HG03280 (cell line): ENCODE results near the gene ASMTL.
"Not testable (repeated sequence)": the region's sequence is repeated elsewhere in the genome, so short reads cannot be mapped to it uniquely, and the experiment has no call there.

Experiments used
- ATAC-seq: cut with Tn5 transposase; IDR thresholded peaks from one replicate; pipeline ENCODE4 v1.9.1; 2021; ENCODE audit warnings: mild to moderate bottlenecking, moderate library complexity; ENCODE audit not compliant: unreplicated experiment

The ASMTL gene

DNA sequence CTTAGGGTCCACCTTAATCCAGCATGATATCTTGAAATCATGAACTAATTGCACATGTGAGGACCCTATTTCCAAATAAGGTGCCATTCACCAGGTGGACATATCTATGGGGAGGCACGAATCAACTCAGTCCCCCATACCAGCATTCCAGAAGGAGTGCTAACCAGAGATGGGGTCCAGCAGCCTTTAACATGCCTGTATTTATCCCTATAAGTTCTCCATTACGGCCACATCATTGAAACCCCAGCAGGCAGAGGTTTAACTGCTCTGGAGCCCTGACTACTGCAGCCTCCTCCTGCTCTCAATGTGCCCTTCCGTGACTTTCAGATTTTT lies 3.2 kb upstream of the ASMTL start:
- ATAC-seq = no peak

DNA sequence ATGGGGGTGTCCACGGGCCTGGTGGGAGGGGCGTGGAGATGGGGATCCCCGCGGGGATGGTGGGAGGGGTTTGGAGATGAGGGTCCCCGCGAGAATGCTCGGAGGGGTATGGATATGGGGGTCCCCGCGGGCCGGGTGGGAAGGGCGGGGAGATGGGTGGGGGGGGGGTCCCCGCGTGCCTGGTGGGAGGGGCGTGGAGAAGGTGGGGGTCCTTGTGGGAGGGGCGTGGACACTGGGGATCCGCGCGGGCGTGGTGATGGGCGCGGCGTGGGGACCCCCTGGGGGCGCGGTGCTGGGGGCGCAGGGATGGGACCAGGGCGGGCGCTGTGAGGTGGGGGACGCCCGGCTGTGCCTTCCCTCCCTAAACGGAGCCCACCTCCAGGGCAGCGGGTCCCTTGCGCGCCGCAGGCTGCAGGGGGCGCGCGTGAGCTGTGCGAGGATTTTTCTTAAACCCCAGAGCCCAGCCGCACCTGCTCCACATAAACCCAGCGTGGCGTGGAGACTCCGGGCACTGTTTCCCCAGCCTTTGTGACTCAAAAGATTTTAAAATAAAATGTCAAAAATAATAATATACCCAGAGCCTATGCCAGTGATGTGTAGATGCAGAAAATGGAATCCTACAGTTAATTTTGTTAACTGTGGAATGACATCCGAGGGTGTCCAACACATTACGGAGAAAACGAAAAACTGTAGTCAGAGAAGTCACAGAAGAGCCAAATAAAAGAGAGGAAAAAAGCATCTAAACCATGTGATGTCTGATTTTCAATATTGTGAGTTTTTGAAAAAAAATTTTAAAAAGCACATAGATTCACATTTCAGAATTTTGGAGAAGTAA lies 1.5 kb upstream of the ASMTL start:
- peak; percentile 35 for ATAC-seq

GRCh38 chrX:1453395-1453783 lies 680 bp upstream of the ASMTL start:
- ATAC-seq = peak; percentile 9

- no peak for ATAC-seq
Observed at GRCh38 chrX:1451661-1452515, 821 bp downstream of the ASMTL start.

DNA sequence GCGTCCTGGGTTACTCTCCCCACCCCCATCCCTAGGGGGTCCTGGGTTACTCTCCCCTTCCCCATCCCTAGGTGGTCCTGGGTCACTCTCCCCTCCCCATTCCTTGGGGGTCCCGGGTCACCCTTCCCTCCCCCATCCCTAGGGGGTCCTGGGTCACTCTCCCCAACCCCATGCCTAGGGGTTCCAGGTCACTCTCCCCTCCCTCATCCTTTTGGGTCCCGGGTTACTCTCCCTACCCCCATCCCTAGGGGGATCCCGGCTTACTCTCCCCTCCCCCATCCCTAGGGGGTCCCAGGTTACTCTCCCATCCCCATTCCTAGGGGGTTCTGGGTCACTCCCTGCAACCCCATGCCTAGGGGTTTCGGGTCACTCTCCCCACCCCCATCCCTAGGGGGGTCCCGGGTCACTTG lies 1.5 kb downstream of the ASMTL start:
- ATAC-seq = no peak

GRCh38 chrX:1450361-1451161 lies 2.1 kb downstream of the ASMTL start:
- no peak for ATAC-seq

DNA sequence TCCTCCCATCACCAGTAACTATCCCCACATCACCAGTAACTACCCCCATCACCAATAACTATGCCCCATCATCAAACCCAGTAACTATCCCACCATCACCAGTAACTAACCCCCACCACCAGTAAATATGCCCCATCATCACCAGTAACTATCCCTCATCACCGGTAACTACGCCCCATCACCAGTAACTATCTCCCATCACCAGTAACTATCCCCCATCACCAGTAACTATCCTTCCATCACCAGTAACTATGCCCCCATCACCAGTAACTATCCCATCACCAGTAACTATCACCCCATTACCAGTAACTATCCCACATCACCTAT lies 2.9 kb downstream of the ASMTL start:
- ATAC-seq = no peak

GRCh38 chrX:1449036-1449822 lies 3.5 kb downstream of the ASMTL start:
- no peak for ATAC-seq

DNA sequence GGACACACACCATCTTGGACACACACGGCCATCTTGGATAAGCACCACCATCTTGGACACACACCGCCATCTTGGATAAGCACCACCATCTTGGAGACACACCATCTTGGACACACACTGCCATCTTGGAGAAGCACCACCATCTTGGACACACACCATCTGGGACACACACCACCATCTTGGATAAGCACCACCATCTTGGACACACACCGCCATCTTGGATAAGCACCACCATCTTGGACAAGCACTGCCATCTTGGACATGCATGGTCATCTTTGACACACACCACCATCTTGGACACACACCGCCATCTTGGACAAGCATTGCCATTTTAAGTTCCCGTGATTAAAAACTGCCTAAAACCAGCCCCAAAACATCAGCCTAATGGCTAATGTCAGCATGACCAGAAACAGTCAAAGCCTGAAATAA lies 4.1 kb downstream of the ASMTL start:
- ATAC-seq = not testable (repeated sequence)

DNA sequence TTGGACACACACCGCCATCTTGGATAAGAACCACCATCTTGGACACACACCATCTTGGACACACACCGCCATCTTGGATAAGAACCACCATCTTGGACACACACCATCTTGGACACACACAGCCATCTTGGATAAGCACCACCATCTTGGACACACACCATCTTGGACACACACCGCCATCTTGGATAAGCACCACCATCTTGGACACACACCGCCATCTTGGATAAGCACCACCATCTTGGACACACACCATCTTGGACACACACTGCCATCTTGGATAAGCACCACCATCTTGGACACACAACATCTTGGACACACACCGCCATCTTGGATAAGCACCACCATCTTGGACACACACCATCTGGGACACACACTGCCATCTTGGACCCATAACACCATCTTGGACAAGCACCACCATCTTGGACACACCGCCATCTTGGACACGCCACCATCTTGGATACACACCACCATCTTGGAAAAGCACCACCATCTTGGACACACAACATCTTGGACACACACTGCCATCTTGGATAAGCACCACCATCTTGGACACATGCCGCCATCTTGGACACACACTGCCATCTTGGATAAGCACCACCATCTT lies 4.6 kb downstream of the ASMTL start:
- not testable (repeated sequence) for ATAC-seq

DNA sequence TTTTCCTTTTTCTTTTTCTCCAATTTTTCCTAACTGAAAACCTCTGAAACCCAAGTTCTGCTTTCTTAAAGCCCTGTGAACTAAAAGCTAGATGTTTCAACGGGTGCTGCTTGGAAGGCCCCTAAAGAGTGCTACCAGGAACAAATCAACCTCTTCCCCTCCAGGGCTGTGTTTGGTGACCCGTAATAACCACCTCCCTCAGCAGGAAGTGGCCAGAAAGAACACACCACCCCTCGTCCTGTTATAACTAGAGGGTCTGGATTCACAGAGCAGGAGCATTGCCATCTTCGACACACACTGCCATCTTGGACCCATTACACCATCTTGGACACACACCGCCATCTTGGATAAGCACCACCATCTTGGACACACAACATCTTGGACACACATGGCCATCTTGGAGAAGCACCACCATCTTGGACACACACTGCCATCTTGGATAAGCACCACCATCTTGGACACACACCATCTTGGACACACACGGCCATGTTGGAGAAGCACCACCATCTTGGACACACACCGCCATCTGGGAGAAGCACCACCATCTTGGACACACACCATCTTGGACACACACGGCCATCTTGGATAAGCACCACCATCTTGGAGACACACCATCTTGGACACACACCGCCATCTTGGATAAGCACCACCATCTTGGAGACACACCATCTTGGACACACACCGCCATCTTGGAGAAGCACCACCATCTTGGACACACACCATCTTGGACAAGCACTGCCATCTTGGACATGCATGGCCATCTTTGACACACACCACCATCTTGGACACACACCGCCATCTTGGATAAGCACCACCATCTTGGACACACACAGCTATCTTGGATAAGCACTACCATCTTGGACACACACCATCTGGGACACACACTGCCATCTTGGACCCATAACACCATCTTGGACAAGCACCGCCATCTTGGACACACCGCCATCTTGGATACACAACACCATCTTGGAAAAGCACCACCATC lies 5.4 kb downstream of the ASMTL start:
- ATAC-seq = not testable (repeated sequence)

GRCh38 chrX:1444561-1445500 lies 7.9 kb downstream of the ASMTL start:
- no peak for ATAC-seq

DNA sequence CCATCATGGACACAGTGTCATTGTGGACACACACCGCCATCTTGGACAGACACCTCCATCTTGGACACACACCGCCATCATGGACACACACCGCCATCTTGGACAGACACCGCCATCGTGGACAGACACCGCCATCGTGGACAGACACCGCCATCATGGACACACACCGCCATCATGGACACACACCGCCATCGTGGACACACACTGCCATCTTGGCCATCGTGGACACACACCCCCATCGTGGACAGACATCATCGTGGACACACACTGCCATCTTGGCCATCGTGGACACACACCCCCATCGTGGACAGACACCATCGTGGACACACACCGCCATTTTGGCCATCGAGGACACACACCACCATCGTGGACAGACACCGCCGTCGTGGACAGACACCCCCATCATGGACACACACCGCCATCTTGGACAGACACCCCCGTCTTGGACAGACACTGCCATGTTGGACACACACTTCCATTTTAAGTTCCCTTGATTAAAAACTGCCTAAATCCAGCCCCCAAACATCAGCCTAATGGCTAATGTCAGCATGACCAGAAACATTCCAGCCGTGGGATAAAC lies 9.1 kb downstream of the ASMTL start:
- ATAC-seq = no peak

DNA sequence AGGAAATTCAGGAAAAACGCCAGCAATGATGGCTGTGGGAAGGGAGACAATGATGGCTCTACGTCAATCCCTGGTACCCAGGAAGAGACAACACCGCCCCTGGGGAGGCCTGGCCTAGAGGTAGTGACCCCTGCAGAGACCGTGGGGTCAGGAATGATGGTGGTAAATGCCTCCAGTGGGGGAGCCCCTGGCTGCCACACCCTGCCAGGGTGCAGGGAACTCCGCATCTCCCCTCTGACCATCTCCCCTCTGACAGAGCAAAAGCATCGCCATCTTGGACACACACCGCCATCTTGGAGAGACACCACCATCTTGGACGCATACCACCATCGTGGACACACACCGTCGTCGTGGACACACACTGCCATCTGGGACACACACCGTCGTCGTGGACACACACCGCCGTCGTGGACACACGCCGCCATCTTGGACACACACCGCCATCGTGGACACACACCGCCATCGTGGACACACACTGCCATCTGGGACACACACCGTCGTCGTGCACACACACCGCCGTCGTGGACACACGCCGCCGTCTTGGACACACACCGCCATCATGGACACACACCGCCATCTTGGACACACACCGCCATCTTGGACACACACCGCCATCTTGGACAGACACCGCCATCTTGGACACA lies 9.9 kb downstream of the ASMTL start:
- ATAC-seq = no peak

- no peak for ATAC-seq
Observed at GRCh38 chrX:1442016-1442665, 10.6 kb downstream of the ASMTL start.

DNA sequence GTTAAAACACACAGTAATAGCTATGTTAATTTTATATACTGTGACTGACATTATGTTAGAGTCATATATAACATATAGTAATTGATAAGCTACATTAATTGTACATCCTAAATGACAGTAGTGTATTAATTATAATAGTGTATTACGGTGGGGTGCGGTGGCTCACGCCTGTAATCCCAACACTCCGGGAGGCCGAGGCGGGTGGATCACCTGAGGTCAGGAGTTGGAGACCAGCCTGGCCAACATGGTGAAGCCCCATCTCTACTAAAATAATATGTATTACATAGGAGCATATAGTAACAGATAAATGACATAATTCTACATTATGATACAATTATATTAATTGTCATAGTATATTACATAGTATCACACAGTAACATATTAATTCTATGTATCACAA lies 12.2 kb downstream of the ASMTL start:
- no peak for ATAC-seq
